Lower leg skin (tissue), 4 donors: ENCODE results near the gene NNMT. TPM values are rescaled to one million over a fixed set of nuclear protein-coding genes. Genes with fewer than 3 reads are reported as not detected.

ENCODE experiments used
- DNase-seq, 2 donors: peaks; one replicate each; pipeline ENCODE4 v3.0.0-alpha.2; 2019; ENCODE audit warnings: low spot score in 2 of 2
- H3K4me3 ChIP-seq: fragments of 200-600 bp; sonication (generic); 2 replicates; pipeline ENCODE4 v1.5.1; 2017; ENCODE audit warnings: mild to moderate bottlenecking, low read depth; ENCODE audit not compliant: poor library complexity, severe bottlenecking
- CTCF ChIP-seq, 3 donors: fragments of 450-650 bp; IDR thresholded peaks; one replicate each; pipeline ENCODE4 v1.5.1; 2016; ENCODE audit warnings: antibody characterized with exemption in 3 of 3, mild to moderate bottlenecking in 3 of 3, moderate library complexity in 2 of 3
- POLR2A ChIP-seq, 2 donors: fragments of 450-650 bp; IDR thresholded peaks; one replicate each; pipeline ENCODE4 v1.6.1; 2016 to 2017; ENCODE audit warnings: antibody characterized with exemption in 2 of 2, mild to moderate bottlenecking in 1 of 2, moderate library complexity in 1 of 2
- WGBS, 2 donors: methylation state at CpG; one replicate each; pipeline ENCODE4 v1.1.5; 2018; 5-methylcytosine and 5-hydroxymethylcytosine counted together
- intact Hi-C: fragments of 100-400 bp; cut with DNase I; formaldehyde crosslinking; loops from one replicate; pipeline ENCODE4 v1.15.0; 2023; ENCODE audit warnings: low total_unique reads
- total RNA-seq, 4 donors: library from RNA; depleted of rRNA; stranded (reverse); fragments of >200 nt; gene quantifications; one replicate each; pipeline ENCODE4 v1.1.0, GENCODE V29; 2016

Gene NNMT
- total RNA-seq, 4 donors from 2014 or later: 137 to 381 (median 145) TPM

DNA sequence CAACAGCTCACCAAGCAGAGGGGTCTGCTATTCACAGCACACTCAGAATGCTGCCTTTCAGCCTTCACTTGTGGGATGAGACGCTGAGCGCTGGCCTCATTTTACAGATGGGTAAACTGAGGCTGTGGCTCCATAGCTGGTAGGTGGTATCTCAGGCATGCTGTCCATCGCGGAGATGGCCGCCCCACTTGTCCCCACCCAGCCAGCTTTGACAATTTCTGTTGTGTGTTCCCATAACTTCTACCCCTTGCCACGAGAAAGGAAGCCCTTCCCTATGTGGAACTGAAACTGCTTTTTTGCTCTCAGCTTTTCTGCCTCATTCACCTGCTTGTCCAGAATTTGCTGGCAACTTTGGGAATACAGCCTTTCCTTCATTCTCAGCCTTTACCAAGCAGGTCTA lies 36.1 kb upstream of the NNMT start:
- WGBS, 2 donors: 85 to 86% methylated on average over 6 of the region's 6 CpGs
- no peak overlapping the region for H3K4me3 ChIP-seq
- no peak for DNase-seq

DNA sequence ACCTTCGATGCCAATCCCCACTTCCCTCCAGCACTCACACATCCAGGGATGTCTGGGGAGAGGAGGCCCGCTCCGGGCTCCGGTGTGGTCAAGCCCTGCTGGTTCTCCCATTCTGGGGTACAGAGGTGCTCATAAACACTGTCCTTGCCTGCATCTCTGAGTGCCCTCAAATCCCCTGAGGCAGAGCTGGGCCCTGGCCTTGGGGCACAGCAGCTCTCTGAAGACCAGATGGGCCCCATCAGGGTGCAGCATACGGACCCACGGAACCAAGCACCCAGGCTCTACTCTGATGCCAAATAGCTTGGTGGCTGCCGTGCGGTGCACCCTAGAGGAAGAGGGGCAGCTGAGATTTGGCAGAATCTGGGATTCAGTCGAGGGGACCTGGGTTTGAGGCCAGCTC lies 35.7 kb upstream of the NNMT start:
- peak in 1 of 2 donors; percentile 90 for DNase-seq
- TF ChIP-seq CTCF (IDR thresholded peaks at IDR 0.05) (no peak), POLR2A (IDR thresholded peaks at IDR 0.05) (no peak)
- WGBS, 2 donors: 56% methylated on average over 9 of the region's 9 CpGs
- no peak overlapping the region for H3K4me3 ChIP-seq
- intact Hi-C loops: loop anchor here (5.0 to 10.0 kb wide), 2 partner anchors 266 to 363 kb away; no protein-coding TSS in a partner anchor

More for the DNA sequence above, 36.1 kb upstream of the NNMT start:
- no peak for TF ChIP-seq POLR2A (IDR thresholded peaks at IDR 0.05)
- intact Hi-C loops: loop anchor here (5.0 to 10.0 kb wide), 2 partner anchors 265 to 363 kb away; no protein-coding TSS in a partner anchor

DNA sequence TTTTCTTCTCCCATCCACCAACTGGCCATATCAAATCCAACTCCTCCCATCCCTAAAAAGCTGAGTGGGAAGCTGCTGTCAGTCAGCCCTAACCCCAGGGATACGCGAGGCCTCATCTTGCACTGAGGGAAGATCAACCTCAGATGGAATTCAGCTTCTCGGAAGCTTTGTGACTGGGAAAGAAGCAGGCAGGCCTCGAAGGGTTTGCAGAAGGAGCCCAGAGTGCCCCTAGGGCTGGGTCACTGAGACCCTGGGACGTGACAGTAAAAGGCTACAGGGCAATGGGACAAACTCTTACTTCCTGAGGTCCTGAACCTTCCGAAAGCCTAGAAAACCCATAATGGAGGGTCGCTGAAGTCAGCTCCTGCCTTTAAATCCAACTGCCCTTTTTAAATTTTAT lies 34.4 kb upstream of the NNMT start:
- TF ChIP-seq POLR2A (IDR thresholded peaks at IDR 0.05) (no peak), CTCF (IDR thresholded peaks at IDR 0.05) (no peak)
- intact Hi-C loops: loop anchor here (5.0 to 10.0 kb wide), 2 partner anchors 267 to 364 kb away; no protein-coding TSS in a partner anchor
- WGBS, 2 donors: 76% methylated on average over 7 of the region's 7 CpGs
- H3K4me3 ChIP-seq: no peak overlapping the region
- no peak for DNase-seq

GRCh38 chr11:114262681-114263512 lies 33.3 kb upstream of the NNMT start:
- H3K4me3 ChIP-seq: no peak overlapping the region
- TF ChIP-seq CTCF (IDR thresholded peaks at IDR 0.05) (no peak), POLR2A (IDR thresholded peaks at IDR 0.05) (no peak)
- DNase-seq: no peak
- intact Hi-C loops: loop anchor here (5.0 to 10.0 kb wide), 2 partner anchors 268 to 366 kb away; no protein-coding TSS in a partner anchor
- 33 to 39% methylated on average over 9 of the region's 9 CpGs for WGBS, 2 donors

DNA sequence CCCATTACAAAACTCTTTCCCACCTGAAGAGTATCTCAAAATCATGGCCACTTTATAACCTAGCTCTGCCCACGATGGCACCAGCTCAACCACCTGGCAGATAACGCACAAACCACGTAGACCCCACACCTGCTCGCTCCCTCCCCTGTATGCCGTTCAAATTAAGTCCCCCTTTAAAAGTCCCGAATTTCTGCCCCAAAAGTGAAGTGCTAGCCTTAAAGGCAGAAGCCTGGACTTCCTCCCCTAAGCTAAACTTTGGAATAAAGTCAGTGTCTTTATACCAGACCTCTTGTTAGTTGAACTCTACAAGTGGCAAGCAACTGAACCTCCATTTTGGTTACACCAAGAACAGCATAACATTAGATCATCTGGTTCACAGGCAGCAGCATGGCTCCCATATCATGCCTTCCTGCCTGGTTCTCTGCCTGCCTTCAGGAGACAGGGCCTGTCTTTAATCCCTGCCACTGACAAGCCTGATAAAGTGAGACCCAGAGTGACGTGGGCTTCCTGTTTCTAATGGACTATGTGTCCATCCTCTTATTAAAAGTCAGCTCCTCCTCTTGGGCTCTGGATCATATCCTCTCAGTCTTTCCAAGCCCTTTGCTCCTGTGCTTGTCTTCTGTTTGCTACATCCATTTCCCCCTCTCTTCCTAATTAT lies 32.6 kb upstream of the NNMT start:
- intact Hi-C loops: loop anchor here (5.0 to 10.0 kb wide), 2 partner anchors 269 to 366 kb away; no protein-coding TSS in a partner anchor
- TF ChIP-seq CTCF (IDR thresholded peaks at IDR 0.05): no peak
- peak in 1 of 2 donors; percentile 77 for DNase-seq
- 83 to 86% methylated on average over 7 of the region's 7 CpGs for WGBS, 2 donors
- no peak overlapping the region for H3K4me3 ChIP-seq

- H3K4me3 ChIP-seq: no peak overlapping the region
- TF ChIP-seq POLR2A (IDR thresholded peaks at IDR 0.05) (no peak), CTCF (IDR thresholded peaks at IDR 0.05) (no peak)
- 86 to 100% methylated on average over 2 of the region's 2 CpGs for WGBS, 2 donors
- peak in 1 of 2 donors; percentile 26 for DNase-seq
- intact Hi-C loops: loop anchor here (5.0 to 10.0 kb wide), 2 partner anchors 270 to 367 kb away; no protein-coding TSS in a partner anchor
Observed at GRCh38 chr11:114264381-114264780, 31.8 kb upstream of the NNMT start.
